ENCODE data around the gene MIER1. TPM values are rescaled to one million over a fixed set of nuclear protein-coding genes. Genes with fewer than 3 reads are reported as not detected.

MIER1 gene
- total RNA-seq, 2 experiments from 2014 or later: 51.3 to 51.5 TPM

GRCh38 chr1:67018574-67018973 is 93.8 kb downstream of the MIER1 start:
- Mint-ChIP-seq H3K36me3 (peaks cover 30% of the 10 kb centered on the region), H3K27ac (no peak overlapping the region), H3K9me3 (ENCODE audit: low read depth) (no peaks in the 10 kb centered on the region), H3K27me3 (no peaks in the 10 kb centered on the region), H3K4me3 (no peak overlapping the region), H3K4me1 (peaks cover under 1% of the 10 kb centered on the region)
- ATAC-seq (no peak), DNase-seq (no peak)
- CTCF ChIA-PET: interaction anchor here (0.8 kb wide), 1 partner anchor 131 kb away, joined by 3 read pairs; no protein-coding TSS in a partner anchor

GRCh38 chr1:67019121-67019520 is 94.3 kb downstream of the MIER1 start:
- ATAC-seq (no peak), DNase-seq (no peak)
- Mint-ChIP-seq H3K9me3 (ENCODE audit: low read depth) (no peaks in the 10 kb centered on the region), H3K27me3 (no peaks in the 10 kb centered on the region), H3K27ac (no peak overlapping the region), H3K4me1 (no peaks in the 10 kb centered on the region), H3K36me3 (peaks cover 29% of the 10 kb centered on the region), H3K4me3 (no peak overlapping the region)
- CTCF ChIA-PET: no interaction called here

- Mint-ChIP-seq H3K27ac (no peak overlapping the region), H3K4me3 (no peak overlapping the region), H3K36me3 (peaks cover 30% of the 10 kb centered on the region), H3K4me1 (no peaks in the 10 kb centered on the region), H3K27me3 (no peaks in the 10 kb centered on the region), H3K9me3 (ENCODE audit: low read depth) (no peaks in the 10 kb centered on the region)
- CTCF ChIA-PET: no interaction called here
- DNase-seq (no peak), ATAC-seq (no peak)
These were observed 94.9 kb downstream of the MIER1 start for GRCh38 chr1:67019600-67020136.

GRCh38 chr1:67020304-67020703 is 95.5 kb downstream of the MIER1 start:
- DNase-seq (no peak), ATAC-seq (no peak)
- CTCF ChIA-PET: interaction anchor here (0.6 kb wide), 1 partner anchor 8 kb away, joined by 3 read pairs; no protein-coding TSS in a partner anchor
- H3K27ac Mint-ChIP-seq: no peak overlapping the region
- no peaks in the 10 kb centered on the region for H3K4me1 Mint-ChIP-seq
- no peaks in the 10 kb centered on the region for H3K9me3 Mint-ChIP-seq (ENCODE audit: low read depth)
- peaks cover 33% of the 10 kb centered on the region for H3K36me3 Mint-ChIP-seq
- H3K4me3 Mint-ChIP-seq: no peak overlapping the region
- no peaks in the 10 kb centered on the region for H3K27me3 Mint-ChIP-seq

GRCh38 chr1:67020765-67021164 is 96.0 kb downstream of the MIER1 start:
- ATAC-seq: no peak
- no peak overlapping the region for H3K4me3 Mint-ChIP-seq
- CTCF ChIA-PET: interaction anchor here (0.6 kb wide), 1 partner anchor 8 kb away, joined by 3 read pairs; no protein-coding TSS in a partner anchor
- DNase-seq: no peak
- no peaks in the 10 kb centered on the region for H3K27me3 Mint-ChIP-seq
- no peaks in the 10 kb centered on the region for H3K4me1 Mint-ChIP-seq
- no peaks in the 10 kb centered on the region for H3K9me3 Mint-ChIP-seq (ENCODE audit: low read depth)
- peaks cover 35% of the 10 kb centered on the region for H3K36me3 Mint-ChIP-seq
- H3K27ac Mint-ChIP-seq: no peak overlapping the region

- no peak for ATAC-seq
- no peak overlapping the region for H3K4me3 Mint-ChIP-seq
- no peaks in the 10 kb centered on the region for H3K9me3 Mint-ChIP-seq (ENCODE audit: low read depth)
- CTCF ChIA-PET: interaction anchor here (0.5 kb wide), 1 partner anchor 379 kb away, joined by 3 read pairs; no protein-coding TSS in a partner anchor
- peaks cover 30% of the 10 kb centered on the region for H3K36me3 Mint-ChIP-seq
- no peaks in the 10 kb centered on the region for H3K4me1 Mint-ChIP-seq
- H3K27me3 Mint-ChIP-seq: no peaks in the 10 kb centered on the region
- no peak for DNase-seq
- no peak overlapping the region for H3K27ac Mint-ChIP-seq
These were observed 104.7 kb downstream of the MIER1 start for GRCh38 chr1:67029472-67029871.

GRCh38 chr1:67031121-67031858 is 106.5 kb downstream of the MIER1 start:
- CTCF ChIA-PET: no interaction called here
- Mint-ChIP-seq H3K4me1 (no peaks in the 10 kb centered on the region), H3K27ac (no peak overlapping the region), H3K4me3 (no peak overlapping the region), H3K27me3 (no peaks in the 10 kb centered on the region), H3K9me3 (ENCODE audit: low read depth) (peaks cover 3% of the 10 kb centered on the region), H3K36me3 (peaks cover 30% of the 10 kb centered on the region)
- no peak for DNase-seq
- ATAC-seq: no peak

- H3K36me3 Mint-ChIP-seq: peaks cover 36% of the 10 kb centered on the region
- CTCF ChIA-PET: no interaction called here
- no peaks in the 10 kb centered on the region for H3K27me3 Mint-ChIP-seq
- H3K27ac Mint-ChIP-seq: no peak overlapping the region
- DNase-seq (no peak), ATAC-seq (no peak)
- H3K4me1 Mint-ChIP-seq: no peaks in the 10 kb centered on the region
- peaks cover 5% of the 10 kb centered on the region for H3K9me3 Mint-ChIP-seq (ENCODE audit: low read depth)
- H3K4me3 Mint-ChIP-seq: no peak overlapping the region
These were observed 107.1 kb downstream of the MIER1 start for GRCh38 chr1:67031859-67032247.

Other genes starting within 250 kb of the MIER1 start
- not detected for gene DYNLT5, start 172.5 kb upstream of the MIER1 start, total RNA-seq
- not detected for gene INSL5, start 123.7 kb upstream of the MIER1 start, total RNA-seq
- gene DNAI4, start 134 bp upstream of the MIER1 start, total RNA-seq: 1 to 10 TPM in 1 of 2 experiments, under 1 TPM in 1; 0.80 to 3.7 TPM
- gene SLC35D1, start 129.2 kb downstream of the MIER1 start, total RNA-seq: 10 to 100 TPM in 1 of 2 experiments, 1 to 10 TPM in 1; 9.1 to 15.2 TPM
- not detected for gene C1orf141, start 210.0 kb downstream of the MIER1 start, total RNA-seq
- gene IL23R, start 241.5 kb downstream of the MIER1 start, total RNA-seq: 1 to 10 TPM in 1 of 2 experiments, under 1 TPM in 1; 0.53 to 2.2 TPM

Data from activated CD8-positive, alpha-beta memory T cell treated with anti-CD3 and anti-CD28 coated beads, Interleukin-2, amount 10 ng/mL, durations not matched to agents 7 days and 5 days (primary cell).